ENCODE measurements around the gene CRELD2. TPM values are rescaled to one million over a fixed set of nuclear protein-coding genes. Genes with fewer than 3 reads are reported as not detected.

CRELD2 gene
- total and polyA plus RNA-seq, 8 donors: 28.5 to 79.7 (median 34.1) TPM

DNA sequence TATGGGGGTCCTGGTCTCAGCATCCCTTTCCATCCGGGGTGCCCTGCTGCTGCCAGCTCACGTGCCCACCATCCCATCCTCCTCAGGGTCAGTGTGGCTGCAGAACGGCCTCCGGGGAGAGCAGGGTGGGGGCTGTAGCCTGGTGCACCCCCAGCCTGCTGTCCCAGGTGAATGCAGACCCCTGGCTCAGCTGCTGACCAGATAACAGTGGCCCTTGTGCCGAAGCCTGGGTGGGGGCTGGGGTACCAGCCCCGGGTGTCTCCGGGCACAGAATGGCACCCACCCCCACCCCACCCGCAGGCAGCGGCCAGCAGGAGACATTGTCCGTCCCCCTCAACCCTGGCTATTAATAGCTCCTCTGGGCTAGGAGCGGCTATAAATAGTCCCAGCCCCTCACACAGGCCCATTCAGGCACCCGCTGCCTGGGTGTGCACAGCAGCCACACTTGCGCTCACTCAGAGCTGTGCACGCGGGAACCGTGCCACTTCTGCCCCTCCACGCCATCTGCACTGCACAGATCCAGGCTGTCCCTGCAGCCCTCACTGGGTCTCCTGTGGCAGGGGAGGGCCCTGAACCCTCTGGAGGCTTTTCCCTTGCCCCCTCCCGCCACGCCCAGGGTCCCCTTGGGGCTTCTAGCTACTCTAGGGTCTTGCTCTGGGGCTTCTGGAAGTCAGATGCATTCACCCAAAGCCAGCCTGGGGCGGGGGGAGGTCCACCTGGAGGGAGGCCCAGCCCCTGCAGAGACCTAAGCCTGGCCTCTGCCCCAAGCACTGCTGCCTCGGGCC, 18.7 kb downstream of the CRELD2 start:
- no peaks in the 10 kb centered on the region for H3K27me3 ChIP-seq
- H3K36me3 ChIP-seq: no peaks in the 10 kb centered on the region
- peak overlapping the region; percentile 95 to 99 for H3K27ac ChIP-seq
- intact Hi-C loops (cut with DNase I): no loop called here
- peaks cover 27 to 63% of the 10 kb centered on the region in 2 donors for H3K4me1 ChIP-seq
- DNase-seq: no peak
- TF ChIP-seq, protein P1, sequence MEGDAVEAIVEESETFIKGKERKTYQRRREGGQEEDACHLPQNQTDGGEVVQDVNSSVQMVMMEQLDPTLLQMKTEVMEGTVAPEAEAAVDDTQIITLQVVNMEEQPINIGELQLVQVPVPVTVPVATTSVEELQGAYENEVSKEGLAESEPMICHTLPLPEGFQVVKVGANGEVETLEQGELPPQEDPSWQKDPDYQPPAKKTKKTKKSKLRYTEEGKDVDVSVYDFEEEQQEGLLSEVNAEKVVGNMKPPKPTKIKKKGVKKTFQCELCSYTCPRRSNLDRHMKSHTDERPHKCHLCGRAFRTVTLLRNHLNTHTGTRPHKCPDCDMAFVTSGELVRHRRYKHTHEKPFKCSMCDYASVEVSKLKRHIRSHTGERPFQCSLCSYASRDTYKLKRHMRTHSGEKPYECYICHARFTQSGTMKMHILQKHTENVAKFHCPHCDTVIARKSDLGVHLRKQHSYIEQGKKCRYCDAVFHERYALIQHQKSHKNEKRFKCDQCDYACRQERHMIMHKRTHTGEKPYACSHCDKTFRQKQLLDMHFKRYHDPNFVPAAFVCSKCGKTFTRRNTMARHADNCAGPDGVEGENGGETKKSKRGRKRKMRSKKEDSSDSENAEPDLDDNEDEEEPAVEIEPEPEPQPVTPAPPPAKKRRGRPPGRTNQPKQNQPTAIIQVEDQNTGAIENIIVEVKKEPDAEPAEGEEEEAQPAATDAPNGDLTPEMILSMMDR (IDR thresholded peaks at IDR 0.05): no peak
- no peak for ATAC-seq
- no peaks in the 10 kb centered on the region for H3K9me3 ChIP-seq
- peak overlapping the region in 1 of 2 donors; percentile 71 for H3K4me3 ChIP-seq

DNA sequence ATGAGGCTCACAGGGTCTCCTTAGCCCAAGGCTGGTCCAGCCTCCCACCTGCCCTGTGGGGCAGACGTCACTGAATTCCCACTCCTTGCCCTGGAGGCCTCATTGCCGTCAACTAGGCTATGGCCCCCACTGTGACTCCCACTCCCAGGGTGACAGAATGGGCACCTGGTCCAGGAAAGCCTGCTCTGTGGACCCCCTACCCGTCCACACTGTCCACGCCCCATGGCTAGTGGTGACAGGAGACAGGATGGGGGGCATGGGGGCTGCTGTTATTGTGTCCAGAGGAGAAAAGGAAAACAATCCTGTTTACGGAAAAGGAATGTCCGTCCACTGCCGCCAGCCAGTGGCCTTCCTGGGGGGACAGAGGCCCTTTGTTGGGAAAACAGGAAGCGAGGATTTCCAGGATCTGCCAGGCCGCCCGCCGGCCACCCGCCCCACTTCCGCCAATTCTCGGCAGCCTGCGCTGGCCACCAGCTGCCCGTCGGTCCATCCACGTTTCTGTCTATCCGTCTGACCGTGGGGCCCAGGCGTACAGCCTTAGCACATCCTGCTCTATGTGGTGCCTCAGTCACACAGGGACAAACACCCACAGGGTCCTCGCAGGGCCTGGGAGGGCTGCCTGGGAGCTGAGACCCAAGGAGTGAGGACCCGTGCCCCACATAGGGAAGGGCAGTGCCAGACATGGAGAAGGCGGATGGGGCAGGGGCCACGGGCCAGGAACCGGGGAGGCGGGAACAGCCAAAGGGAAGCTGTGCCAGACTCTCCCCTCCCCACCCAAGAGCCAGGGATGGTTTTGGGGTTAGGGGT, 19.5 kb downstream of the CRELD2 start:
- ATAC-seq: no peak

DNA sequence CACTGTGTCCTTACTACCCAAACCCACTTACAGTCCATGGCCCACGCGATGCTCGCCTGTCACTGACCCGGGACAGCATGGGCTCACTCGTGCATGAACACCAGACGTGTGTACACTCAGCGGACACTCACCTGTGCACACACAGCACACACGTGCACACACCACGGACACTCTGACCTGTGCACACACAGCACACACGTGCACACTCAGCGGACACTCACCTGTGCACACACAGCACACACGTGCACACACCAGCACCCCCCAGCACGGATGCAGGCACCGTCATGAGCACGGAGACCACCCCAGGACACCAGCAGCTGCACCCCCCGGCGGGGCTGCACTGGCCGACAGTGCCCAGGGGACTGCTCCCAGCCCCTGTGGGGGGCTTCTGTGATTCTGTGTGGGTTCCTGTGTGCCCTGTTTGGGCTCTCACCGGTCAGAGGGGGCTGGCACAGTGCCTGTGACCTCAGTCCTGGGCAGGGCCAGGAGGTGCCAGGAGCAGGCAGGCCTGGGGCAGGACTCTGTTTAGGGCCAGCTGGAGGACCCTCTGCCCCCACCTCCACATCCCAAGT, 20.2 kb downstream of the CRELD2 start:
- Histone ChIP-seq H3K27ac (peak overlapping the region; percentile 13 to 99), H3K36me3 (no peaks in the 10 kb centered on the region), H3K4me1 (peaks cover 17 to 49% of the 10 kb centered on the region in 2 donors), H3K4me3 (no peak overlapping the region), H3K27me3 (no peaks in the 10 kb centered on the region), H3K9me3 (no peaks in the 10 kb centered on the region)
- no peak for DNase-seq
- intact Hi-C loops (cut with DNase I): no loop called here
- no peak for ATAC-seq
- TF ChIP-seq, protein P1 (IDR thresholded peaks at IDR 0.05): no peak

More for the DNA sequence above, 19.5 kb downstream of the CRELD2 start:
- DNase-seq: no peak
- H3K4me1 ChIP-seq: peaks cover 24 to 55% of the 10 kb centered on the region in 2 donors
- no peaks in the 10 kb centered on the region for H3K36me3 ChIP-seq
- TF ChIP-seq, protein P1 (IDR thresholded peaks at IDR 0.05): no peak
- no peaks in the 10 kb centered on the region for H3K9me3 ChIP-seq
- no peak overlapping the region for H3K4me3 ChIP-seq
- intact Hi-C loops (cut with DNase I): no loop called here
- H3K27ac ChIP-seq: peak overlapping the region; percentile 39 to 99
- no peaks in the 10 kb centered on the region for H3K27me3 ChIP-seq

DNA sequence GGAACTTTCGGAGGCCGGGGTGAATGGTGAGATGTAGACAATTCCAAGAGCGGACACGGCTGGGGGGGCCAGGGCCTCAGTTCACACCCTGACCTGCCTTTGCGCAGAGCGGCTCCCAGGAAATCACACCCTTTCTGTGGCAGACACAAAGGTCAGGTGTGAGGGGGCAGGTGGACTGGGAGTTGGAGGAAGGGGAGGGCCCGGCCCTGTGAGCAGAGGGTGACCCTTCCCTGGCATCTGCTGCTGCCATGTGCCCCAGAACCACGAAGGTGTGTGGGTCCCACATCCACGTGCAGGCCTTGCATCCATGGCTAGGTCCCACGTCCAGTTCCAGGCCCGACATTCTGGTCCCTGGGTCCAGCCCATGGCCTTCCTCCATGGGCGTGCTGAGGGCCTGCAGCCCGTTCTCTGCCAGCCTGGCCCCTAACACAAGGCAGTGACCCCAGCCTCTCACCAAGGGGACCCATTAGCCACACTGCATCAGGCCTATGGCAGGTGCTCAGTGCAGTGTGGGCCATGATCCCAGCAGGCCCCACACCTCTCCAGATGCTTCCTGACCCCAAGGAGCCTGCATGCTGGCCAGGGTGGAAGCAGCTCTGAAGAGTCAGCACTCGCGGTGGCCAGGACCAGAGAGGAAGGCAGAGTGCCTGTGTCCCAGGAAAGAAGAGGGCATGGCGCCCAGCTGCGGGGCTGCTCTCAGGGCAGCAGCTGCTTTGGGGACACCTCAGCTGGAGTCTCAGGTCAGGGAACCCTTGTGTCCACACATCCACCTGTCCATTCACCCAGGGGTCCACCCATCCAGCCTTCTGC, 23.3 kb downstream of the CRELD2 start:
- ATAC-seq: no peak
- intact Hi-C loops (cut with DNase I): no loop called here
- Histone ChIP-seq H3K4me1 (peaks cover under 1 to 40% of the 10 kb centered on the region in 2 donors), H3K9me3 (no peaks in the 10 kb centered on the region), H3K36me3 (no peaks in the 10 kb centered on the region), H3K4me3 (no peak overlapping the region), H3K27ac (no peak overlapping the region), H3K27me3 (no peaks in the 10 kb centered on the region)
- TF ChIP-seq, protein P1 (IDR thresholded peaks at IDR 0.05): no peak
- DNase-seq: no peak
